HFFc6 (cell line): ENCODE results near the gene SDSL. TPM values are rescaled to one million over a fixed set of nuclear protein-coding genes. Genes with fewer than 3 reads are reported as not detected.

Experiments used
- DNase-seq: peaks from one replicate; pipeline ENCODE4 v3.0.0-alpha.2; 2018
- H3K27ac Mint-ChIP-seq: 2 replicates; pipeline ENCODE4 v1.8.0; 2020; ENCODE audit warnings: mild to moderate bottlenecking, mixed read lengths
- H3K27me3 Mint-ChIP-seq: 2 replicates; pipeline ENCODE4 v1.8.0; 2021; ENCODE audit warnings: mild to moderate bottlenecking, moderate library complexity, mixed read lengths; ENCODE audit not compliant: insufficient read depth
- H3K36me3 Mint-ChIP-seq: 2 replicates; pipeline ENCODE4 v1.8.0; 2021; ENCODE audit warnings: low read depth, mixed read lengths
- H3K4me1 Mint-ChIP-seq: 2 replicates; pipeline ENCODE4 v1.8.0; 2020; ENCODE audit warnings: low read depth, mixed read lengths
- H3K4me3 Mint-ChIP-seq: 2 replicates; pipeline ENCODE4 v1.8.0; 2020; ENCODE audit warnings: mild to moderate bottlenecking, moderate library complexity, mixed read lengths
- H3K9me3 Mint-ChIP-seq: 2 replicates; pipeline ENCODE4 v1.8.0; 2020; ENCODE audit warnings: mild to moderate bottlenecking, mixed read lengths
- total RNA-seq, 6 experiments: library from RNA; stranded (reverse); fragmentation: NEBNext Ultra II Directional; extraction: Animal tissue kit (Norgen Biotek cat#: 25700); gene quantifications; 2 replicates in 1 of 6; 3 replicates in 5 of 6; pipeline ENCODE4 v1.2.3, GENCODE V29; 2021
- TF ChIP-seq, protein P1 (sequence below): fragments of 200-600 bp; sonication (generic); IDR thresholded peaks from 2 replicates; pipeline ENCODE4 v1.5.0; 2021; ENCODE audit warnings: antibody characterized with exemption, mild to moderate bottlenecking

The SDSL gene
- total RNA-seq, 6 experiments from 2014 or later, result 8.5 to 11.6 (median 10.4) TPM

DNA sequence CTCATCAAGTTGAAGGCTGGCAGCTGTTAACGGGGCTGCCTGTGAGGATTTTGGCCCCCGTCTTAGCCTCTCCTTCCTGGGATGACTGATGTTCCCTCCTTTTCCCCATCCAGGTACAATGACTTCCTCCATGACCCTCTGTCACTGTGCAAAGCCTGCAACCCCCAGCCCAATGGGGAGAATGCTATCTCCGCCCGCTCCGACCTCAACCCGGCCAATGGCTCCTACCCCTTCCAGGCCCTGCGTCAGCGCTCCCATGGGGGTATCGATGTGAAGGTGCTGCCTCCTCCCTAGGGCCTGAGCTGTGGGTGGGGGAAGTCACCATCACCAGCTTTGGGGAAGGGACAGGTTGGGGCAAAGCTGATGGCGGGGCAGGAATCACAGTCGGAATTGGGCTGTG, 34.5 kb upstream of the SDSL start:
- no peak overlapping the region for H3K27ac Mint-ChIP-seq
- H3K4me3 Mint-ChIP-seq, result no peak overlapping the region
- H3K27me3 Mint-ChIP-seq, result no peaks in the 10 kb centered on the region
- peaks cover 6% of the 10 kb centered on the region; the same call in 1 of the 2 replicates for H3K36me3 Mint-ChIP-seq
- no peaks in the 10 kb centered on the region for H3K4me1 Mint-ChIP-seq
- no peaks in the 10 kb centered on the region for H3K9me3 Mint-ChIP-seq
- no peak for DNase-seq
- TF ChIP-seq, protein P1, sequence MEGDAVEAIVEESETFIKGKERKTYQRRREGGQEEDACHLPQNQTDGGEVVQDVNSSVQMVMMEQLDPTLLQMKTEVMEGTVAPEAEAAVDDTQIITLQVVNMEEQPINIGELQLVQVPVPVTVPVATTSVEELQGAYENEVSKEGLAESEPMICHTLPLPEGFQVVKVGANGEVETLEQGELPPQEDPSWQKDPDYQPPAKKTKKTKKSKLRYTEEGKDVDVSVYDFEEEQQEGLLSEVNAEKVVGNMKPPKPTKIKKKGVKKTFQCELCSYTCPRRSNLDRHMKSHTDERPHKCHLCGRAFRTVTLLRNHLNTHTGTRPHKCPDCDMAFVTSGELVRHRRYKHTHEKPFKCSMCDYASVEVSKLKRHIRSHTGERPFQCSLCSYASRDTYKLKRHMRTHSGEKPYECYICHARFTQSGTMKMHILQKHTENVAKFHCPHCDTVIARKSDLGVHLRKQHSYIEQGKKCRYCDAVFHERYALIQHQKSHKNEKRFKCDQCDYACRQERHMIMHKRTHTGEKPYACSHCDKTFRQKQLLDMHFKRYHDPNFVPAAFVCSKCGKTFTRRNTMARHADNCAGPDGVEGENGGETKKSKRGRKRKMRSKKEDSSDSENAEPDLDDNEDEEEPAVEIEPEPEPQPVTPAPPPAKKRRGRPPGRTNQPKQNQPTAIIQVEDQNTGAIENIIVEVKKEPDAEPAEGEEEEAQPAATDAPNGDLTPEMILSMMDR, result no peak

DNA sequence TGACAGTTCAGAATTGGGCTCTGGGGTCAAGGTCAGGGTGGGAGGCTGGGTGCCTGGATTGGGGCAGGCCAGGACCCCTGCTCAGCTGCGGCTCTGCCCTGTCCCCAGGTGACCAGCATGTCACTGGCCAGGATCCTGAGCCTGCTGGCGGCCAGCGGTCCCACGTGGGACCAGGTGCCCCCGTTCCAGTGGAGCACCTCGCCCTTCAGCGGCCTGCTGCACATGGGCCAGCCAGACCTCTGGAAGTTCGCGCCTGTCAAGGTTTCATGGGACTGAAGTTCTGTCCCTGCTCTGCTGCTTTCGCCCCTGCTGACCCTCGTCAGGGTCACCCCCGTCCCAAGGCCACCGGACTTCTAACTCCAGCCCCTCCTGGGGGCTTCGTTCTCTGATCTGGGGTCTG, 33.8 kb upstream of the SDSL start:
- Mint-ChIP-seq H3K27me3 (peaks cover 2% of the 10 kb centered on the region; the same call in 1 of the 2 replicates), H3K9me3 (no peaks in the 10 kb centered on the region), H3K36me3 (peaks cover 6% of the 10 kb centered on the region), H3K4me1 (no peaks in the 10 kb centered on the region), H3K27ac (no peak overlapping the region), H3K4me3 (no peak overlapping the region)
- TF ChIP-seq, protein P1, result no peak
- no peak for DNase-seq

DNA sequence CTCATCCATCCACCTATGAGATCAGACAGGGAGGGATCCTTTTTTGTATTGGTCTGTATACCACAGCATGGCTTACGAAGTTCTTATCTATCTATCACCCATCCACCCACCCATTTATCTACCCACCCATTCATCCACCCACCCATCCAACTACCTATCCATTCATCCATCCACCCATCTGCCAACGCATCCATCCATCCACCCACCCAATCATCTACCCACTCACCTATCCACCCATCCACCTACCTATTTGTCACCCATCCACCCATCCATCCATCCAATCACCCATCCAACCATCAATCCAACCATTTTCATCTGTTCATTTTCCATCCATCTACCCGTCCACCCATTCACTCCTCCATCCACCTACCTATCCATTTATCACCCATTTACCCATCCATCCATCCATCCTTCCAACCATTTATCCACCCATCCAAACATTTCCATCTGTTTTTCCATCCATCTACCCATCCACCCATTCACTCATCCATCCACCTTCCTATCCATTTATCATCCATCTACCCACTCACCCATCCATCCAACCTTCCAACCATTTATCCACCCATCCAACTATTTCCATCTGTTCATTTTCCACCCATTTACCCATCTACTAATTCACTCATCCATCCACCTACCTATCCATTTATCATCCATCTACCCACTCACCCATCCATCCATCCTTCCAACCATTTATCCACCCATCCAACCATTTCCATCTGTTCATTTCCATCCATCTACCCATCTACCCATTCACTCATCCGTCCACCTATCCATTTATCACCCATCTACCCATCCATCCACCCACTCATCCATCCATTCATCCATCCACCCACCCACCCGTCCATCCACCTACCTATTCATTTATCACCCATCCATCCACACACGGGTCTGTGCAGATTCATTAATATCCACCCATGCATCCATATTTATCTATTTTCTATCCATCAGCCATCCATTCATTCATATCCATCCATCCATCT, 31.8 kb upstream of the SDSL start:
- Mint-ChIP-seq H3K4me1 (no peaks in the 10 kb centered on the region), H3K27me3 (peaks cover 4% of the 10 kb centered on the region; the same call in 1 of the 2 replicates), H3K9me3 (no peaks in the 10 kb centered on the region), H3K36me3 (peaks cover 1% of the 10 kb centered on the region), H3K4me3 (no peak overlapping the region), H3K27ac (no peak overlapping the region)
- TF ChIP-seq, protein P1, result no peak
- no peak for DNase-seq

DNA sequence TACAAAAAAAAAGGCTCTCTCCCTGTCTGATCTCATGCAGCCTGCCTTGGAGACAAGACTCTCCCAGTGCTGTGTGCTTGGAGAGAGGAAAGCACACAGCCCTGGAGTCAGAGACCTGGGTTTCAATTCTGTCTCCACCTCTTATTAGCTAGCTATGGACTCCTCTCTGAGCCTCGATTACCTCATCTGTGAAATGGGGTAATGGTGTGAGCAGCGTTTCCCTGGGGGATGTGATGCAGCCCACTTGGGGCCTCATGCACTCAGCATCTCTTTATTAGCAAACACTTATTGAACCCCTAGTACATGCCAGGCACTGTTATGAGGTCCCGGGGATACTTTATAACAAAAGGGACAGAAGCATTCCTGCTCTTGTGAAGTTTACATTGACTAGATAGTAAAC, 31.0 kb upstream of the SDSL start:
- peaks cover 4% of the 10 kb centered on the region for H3K27me3 Mint-ChIP-seq
- H3K4me1 Mint-ChIP-seq, result no peaks in the 10 kb centered on the region
- H3K4me3 Mint-ChIP-seq, result no peak overlapping the region
- no peak overlapping the region for H3K27ac Mint-ChIP-seq
- no peaks in the 10 kb centered on the region for H3K9me3 Mint-ChIP-seq
- no peaks in the 10 kb centered on the region; the same call in 1 of the 2 replicates for H3K36me3 Mint-ChIP-seq
- TF ChIP-seq, protein P1, result no peak
- no peak for DNase-seq

DNA sequence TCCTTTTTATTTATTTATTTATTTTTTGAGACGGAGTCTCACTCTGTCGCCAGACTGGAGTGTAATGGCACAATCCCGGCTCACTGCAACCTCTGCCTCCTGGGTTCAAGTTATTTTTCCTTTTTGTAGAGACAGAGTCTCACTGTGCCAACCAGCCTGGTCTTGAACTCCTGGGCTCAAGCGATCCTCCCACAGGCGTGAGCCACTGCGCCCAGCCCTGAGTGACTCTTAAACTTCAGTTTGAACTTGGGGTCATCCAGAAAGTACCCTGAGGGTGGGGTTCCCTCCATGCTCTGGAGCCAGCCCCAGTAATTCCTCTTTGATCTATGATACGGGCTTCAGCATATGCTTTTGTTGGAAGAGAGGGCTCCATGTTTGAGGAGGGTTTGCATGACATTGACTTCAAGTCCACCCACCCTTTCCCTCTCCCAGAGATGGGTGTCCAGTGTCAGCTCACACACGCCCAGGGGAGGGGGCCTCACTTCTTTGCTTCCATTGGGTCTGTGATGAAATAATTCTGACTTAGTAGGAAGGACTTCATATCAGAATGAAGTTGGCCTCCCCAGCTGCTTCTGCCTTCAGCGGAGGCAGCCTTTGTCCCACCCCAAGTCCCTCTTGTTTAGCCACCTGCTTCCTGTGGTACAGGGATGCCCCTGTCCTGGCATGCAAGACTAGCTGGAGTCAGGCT, 30.4 kb upstream of the SDSL start:
- Mint-ChIP-seq H3K27me3 (peaks cover 4% of the 10 kb centered on the region), H3K9me3 (no peaks in the 10 kb centered on the region), H3K36me3 (no peaks in the 10 kb centered on the region; the same call in 1 of the 2 replicates), H3K4me1 (no peaks in the 10 kb centered on the region), H3K27ac (no peak overlapping the region), H3K4me3 (no peak overlapping the region)
- TF ChIP-seq, protein P1, result no peak
- DNase-seq, result no peak
